Pancreas (tissue), 10 donors: ENCODE results near the gene LINC01488. TPM values are rescaled to one million over a fixed set of nuclear protein-coding genes. Genes with fewer than 3 reads are reported as not detected.

Source experiments
- ATAC-seq, 4 donors: fragments of 200-7000 bp; cut with Tn5 transposase; one replicate each; pipeline versions ENCODE4 v1.8.0 to v1.9.1; 2020; ENCODE audit warnings: mild to moderate bottlenecking in 4 of 4, moderate library complexity in 4 of 4
- DNase-seq, 6 donors: peaks; one replicate each; pipeline ENCODE4 v3.0.0-alpha.2; 2020
- FAIRE-seq: peaks from 2 replicates; lab custom pipeline; 2012; peaks lifted over from hg19 to GRCh38; lab: Jason Lieb, UNC
- H3K27ac ChIP-seq, 4 donors: fragments of 200-600 bp; sonication (generic); 1 replicate in 3 of 4; 2 replicates in 1 of 4; pipeline versions ENCODE4 v1.5.0 to v1.8.0; 2020
- H3K27me3 ChIP-seq, 4 donors: fragments of 200-600 bp; one replicate each; pipeline ENCODE4 v1.8.0; 2021
- H3K36me3 ChIP-seq, 3 donors: fragments of 200-600 bp; sonication (generic) in 1 of 3; one replicate each; pipeline versions ENCODE4 v1.5.0 to v1.8.0; 2020 to 2021
- H3K4me1 ChIP-seq, 3 donors: fragments of 200-600 bp; one replicate each; pipeline ENCODE4 v1.8.0; 2021
- H3K4me3 ChIP-seq, 4 donors: fragments of 200-600 bp; sonication (generic) in 2 of 4; one replicate each; pipeline versions ENCODE4 v1.5.0 to v1.8.0; 2020 to 2021
- H3K9me3 ChIP-seq, 4 donors: fragments of 200-600 bp; one replicate each; pipeline ENCODE4 v1.8.0; 2021
- CTCF ChIP-seq, 4 donors: fragments of 200-600 bp; sonication (generic) in 3 of 4; IDR thresholded peaks; one replicate each; pipeline versions ENCODE4 v1.5.0 to v1.8.0; 2021; ENCODE audit warnings: antibody characterized with exemption in 4 of 4
- WGBS, 2 donors: extraction: QIAGEN DNeasy Blood & Tissue Kit; methylation state at CpG; one replicate each; pipeline ENCODE4 v1.1.7; 2013; 5-methylcytosine and 5-hydroxymethylcytosine counted together
- intact Hi-C, 3 donors: fragments of 100-400 bp; cut with DNase I; formaldehyde crosslinking; loops; one replicate each; pipeline versions ENCODE4 v1.11.1 to v1.14.2; 2022
- polyA plus RNA-seq, 2 donors: library from polyadenylated mRNA; stranded (reverse); fragments of 200-250 nt; gene quantifications; one replicate each; pipeline ENCODE4 v1.2.3, GENCODE V29; 2013
- total RNA-seq, 6 donors: library from RNA; stranded (reverse); fragmentation: NEBNext Ultra II Directional in 4 of 6; extraction: Animal tissue kit (Norgen Biotek cat#: 25700) in 4 of 6; gene quantifications; one replicate each; pipeline versions ENCODE4 v1.2.1 to v1.2.4, GENCODE V29; 2021 to 2023
- donor health status: healthy with polysubstance abuse.
- donor health status: DM: no; HTN: no; CAD: no; lungs with moderate emphysema.
- donor health status: DM: no; HTN: no; CAD: no.
- donor health status: control.
- donor health status: control.
- donor health status: Bipolar disorder and iron deficiency.
- donor health status: DM: yes; HTN: yes; CAD: no.
- donor health status: DM: no; HTN: no; CAD: no.
- donor health status: DM: no; HTN: no; CAD: no.
- donor health status: DM: yes; HTN: yes; CAD: no.

LINC01488 gene
- total and polyA plus RNA-seq, 8 donors: not detected

GRCh38 chr11:69470301-69470700, 11.2 kb upstream of the LINC01488 start:
- no peaks in the 10 kb centered on the region for H3K4me1 ChIP-seq
- no peak overlapping the region for H3K4me3 ChIP-seq
- H3K27me3 ChIP-seq: no peaks in the 10 kb centered on the region
- 82 to 90% methylated on average over 9 of the region's 9 CpGs for WGBS, 2 donors
- FAIRE-seq (no peak), DNase-seq (peak in 1 of 6 donors; percentile 12), ATAC-seq (no peak)
- H3K9me3 ChIP-seq: no peaks in the 10 kb centered on the region
- intact Hi-C loops: no loop called here
- no peak overlapping the region for H3K27ac ChIP-seq
- H3K36me3 ChIP-seq: no peaks in the 10 kb centered on the region
- TF ChIP-seq CTCF (IDR thresholded peaks at IDR 0.05): no peak

GRCh38 chr11:69470793-69471728, 10.4 kb upstream of the LINC01488 start:
- Histone ChIP-seq H3K4me3 (no peak overlapping the region), H3K27ac (no peak overlapping the region), H3K27me3 (no peaks in the 10 kb centered on the region), H3K36me3 (no peaks in the 10 kb centered on the region), H3K9me3 (no peaks in the 10 kb centered on the region), H3K4me1 (no peaks in the 10 kb centered on the region)
- FAIRE-seq (no peak), ATAC-seq (peak in 1 of 4 donors; percentile 41), DNase-seq (peak in 2 of 6 donors; percentile 30 to 46)
- WGBS, 2 donors: 41 to 49% methylated on average over 64 of the region's 64 CpGs
- intact Hi-C loops: no loop called here
- TF ChIP-seq CTCF (IDR thresholded peaks at IDR 0.05): no peak

- no peak overlapping the region for H3K27ac ChIP-seq
- TF ChIP-seq CTCF (IDR thresholded peaks at IDR 0.05): no peak
- H3K27me3 ChIP-seq: no peaks in the 10 kb centered on the region
- ATAC-seq: no peak
- DNase-seq: no peak
- H3K4me1 ChIP-seq: no peaks in the 10 kb centered on the region
- H3K9me3 ChIP-seq: no peaks in the 10 kb centered on the region
- FAIRE-seq: no peak
- H3K36me3 ChIP-seq: no peaks in the 10 kb centered on the region
- 72 to 73% methylated on average over 17 of the region's 17 CpGs for WGBS, 2 donors
- no peak overlapping the region for H3K4me3 ChIP-seq
- intact Hi-C loops: no loop called here
Observed at GRCh38 chr11:69471729-69472540, 9.5 kb upstream of the LINC01488 start.

- Histone ChIP-seq H3K9me3 (no peaks in the 10 kb centered on the region), H3K4me1 (no peaks in the 10 kb centered on the region), H3K36me3 (no peaks in the 10 kb centered on the region), H3K4me3 (no peak overlapping the region), H3K27me3 (no peaks in the 10 kb centered on the region), H3K27ac (no peak overlapping the region)
- WGBS, 2 donors: 84 to 85% methylated on average over 12 of the region's 12 CpGs
- no peak for TF ChIP-seq CTCF (IDR thresholded peaks at IDR 0.05)
- FAIRE-seq: no peak
- intact Hi-C loops: no loop called here
- no peak for ATAC-seq
- peak in 2 of 6 donors; percentile 28 to 45 for DNase-seq
Observed at GRCh38 chr11:69472541-69473275, 8.8 kb upstream of the LINC01488 start.
